Lower lobe of right lung (tissue), 2 donors: Measurements from ENCODE around the gene LIN9. TPM values are rescaled to one million over a fixed set of nuclear protein-coding genes. Genes with fewer than 3 reads are reported as not detected.

ENCODE experiments used
- ATAC-seq, 2 donors: fragments of 200-7000 bp; cut with Tn5 transposase; one replicate each; pipeline ENCODE4 v1.9.1; 2020 to 2022; ENCODE audit warnings: mild to moderate bottlenecking in 2 of 2, moderate library complexity in 2 of 2
- DNase-seq: peaks from one replicate; pipeline ENCODE4 v3.0.0-alpha.2; 2020
- H3K27ac ChIP-seq: fragments of 200-600 bp; one replicate; pipeline ENCODE4 v1.8.0; 2022
- H3K27me3 ChIP-seq: fragments of 200-600 bp; one replicate; pipeline ENCODE4 v1.8.0; 2022; ENCODE audit warnings: low read depth
- H3K36me3 ChIP-seq: fragments of 200-600 bp; one replicate; pipeline ENCODE4 v1.8.0; 2022; ENCODE audit warnings: mild to moderate bottlenecking
- H3K4me1 ChIP-seq: fragments of 200-600 bp; one replicate; pipeline ENCODE4 v1.8.0; 2022
- H3K4me3 ChIP-seq: fragments of 200-600 bp; one replicate; pipeline ENCODE4 v1.8.0; 2022; ENCODE audit warnings: mild to moderate bottlenecking
- H3K9me3 ChIP-seq: fragments of 200-600 bp; one replicate; pipeline ENCODE4 v1.8.0; 2022
- intact Hi-C: fragments of 100-400 bp; cut with DNase I; formaldehyde crosslinking; loops from one replicate; pipeline ENCODE4 v1.11.0; 2022
- total RNA-seq: library from RNA; stranded (reverse); fragmentation: NEBNext Ultra II Directional; extraction: Animal tissue kit (Norgen Biotek cat#: 25700); gene quantifications from one replicate; pipeline ENCODE4 v1.2.1, GENCODE V29; 2021
- TF ChIP-seq, protein P1 (sequence below): fragments of 200-600 bp; IDR thresholded peaks from one replicate; pipeline ENCODE4 v1.8.0; 2022; ENCODE audit warnings: antibody characterized with exemption, mild to moderate bottlenecking
- donor health status: DM: no; HTN: yes; CAD: no; lungs with severe emphysema.

LIN9 gene
- total RNA-seq, 1 donor from 2014 or later = 3.5 TPM

DNA sequence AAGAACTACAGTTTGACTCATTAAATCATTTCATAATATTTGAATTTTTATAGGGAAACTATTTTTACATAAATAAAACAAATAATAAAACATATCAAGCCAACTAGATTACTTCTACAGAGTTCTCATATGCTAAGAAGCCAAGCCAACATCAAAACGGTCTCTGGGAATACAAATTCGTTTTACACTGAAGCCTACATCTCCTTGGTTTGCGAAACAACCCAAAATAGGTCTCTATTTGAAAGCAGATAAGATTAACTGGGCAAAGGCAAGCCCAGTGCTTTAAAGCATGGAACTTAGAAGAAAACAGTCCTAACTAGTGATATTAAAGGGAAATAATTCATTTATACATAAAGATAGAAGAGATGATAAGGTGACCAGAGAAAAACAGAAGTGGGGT lies 60.2 kb downstream of the LIN9 start:
- DNase-seq (no peak), ATAC-seq (no peak)
- Histone ChIP-seq H3K27ac (no peak overlapping the region), H3K36me3 (no peaks in the 10 kb centered on the region), H3K4me3 (no peak overlapping the region), H3K4me1 (peaks cover 4% of the 10 kb centered on the region), H3K9me3 (no peaks in the 10 kb centered on the region), H3K27me3 (no peaks in the 10 kb centered on the region)
- intact Hi-C loops = no loop called here
- TF ChIP-seq, protein P1, sequence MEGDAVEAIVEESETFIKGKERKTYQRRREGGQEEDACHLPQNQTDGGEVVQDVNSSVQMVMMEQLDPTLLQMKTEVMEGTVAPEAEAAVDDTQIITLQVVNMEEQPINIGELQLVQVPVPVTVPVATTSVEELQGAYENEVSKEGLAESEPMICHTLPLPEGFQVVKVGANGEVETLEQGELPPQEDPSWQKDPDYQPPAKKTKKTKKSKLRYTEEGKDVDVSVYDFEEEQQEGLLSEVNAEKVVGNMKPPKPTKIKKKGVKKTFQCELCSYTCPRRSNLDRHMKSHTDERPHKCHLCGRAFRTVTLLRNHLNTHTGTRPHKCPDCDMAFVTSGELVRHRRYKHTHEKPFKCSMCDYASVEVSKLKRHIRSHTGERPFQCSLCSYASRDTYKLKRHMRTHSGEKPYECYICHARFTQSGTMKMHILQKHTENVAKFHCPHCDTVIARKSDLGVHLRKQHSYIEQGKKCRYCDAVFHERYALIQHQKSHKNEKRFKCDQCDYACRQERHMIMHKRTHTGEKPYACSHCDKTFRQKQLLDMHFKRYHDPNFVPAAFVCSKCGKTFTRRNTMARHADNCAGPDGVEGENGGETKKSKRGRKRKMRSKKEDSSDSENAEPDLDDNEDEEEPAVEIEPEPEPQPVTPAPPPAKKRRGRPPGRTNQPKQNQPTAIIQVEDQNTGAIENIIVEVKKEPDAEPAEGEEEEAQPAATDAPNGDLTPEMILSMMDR = no peak

DNA sequence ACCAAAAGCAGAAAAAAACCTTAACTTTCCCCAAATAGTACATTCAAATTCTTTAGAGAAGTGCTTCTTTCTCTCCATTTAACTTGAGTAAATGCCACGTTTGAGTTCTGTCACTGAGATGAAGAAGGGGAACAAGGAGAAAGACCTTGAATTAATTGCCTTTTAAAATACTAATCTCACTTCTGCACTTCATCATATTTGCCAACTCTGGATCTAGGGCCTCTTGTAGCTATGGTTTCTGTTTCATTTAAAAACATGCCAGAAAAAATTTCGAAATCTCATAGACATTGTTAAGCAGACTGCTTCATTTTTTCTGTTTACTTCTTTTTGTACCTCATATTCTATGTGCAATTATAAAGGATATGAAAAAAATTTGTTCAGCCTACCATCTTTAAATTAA lies 60.9 kb downstream of the LIN9 start:
- H3K9me3 ChIP-seq = no peaks in the 10 kb centered on the region
- TF ChIP-seq, protein P1 = no peak
- no peaks in the 10 kb centered on the region for H3K27me3 ChIP-seq
- peak overlapping the region; percentile 56 for H3K27ac ChIP-seq
- H3K36me3 ChIP-seq = no peaks in the 10 kb centered on the region
- ATAC-seq = peak; percentile 72 to 85
- DNase-seq = no peak
- no peak overlapping the region for H3K4me3 ChIP-seq
- H3K4me1 ChIP-seq = peaks cover 4% of the 10 kb centered on the region
- intact Hi-C loops = no loop called here

DNA sequence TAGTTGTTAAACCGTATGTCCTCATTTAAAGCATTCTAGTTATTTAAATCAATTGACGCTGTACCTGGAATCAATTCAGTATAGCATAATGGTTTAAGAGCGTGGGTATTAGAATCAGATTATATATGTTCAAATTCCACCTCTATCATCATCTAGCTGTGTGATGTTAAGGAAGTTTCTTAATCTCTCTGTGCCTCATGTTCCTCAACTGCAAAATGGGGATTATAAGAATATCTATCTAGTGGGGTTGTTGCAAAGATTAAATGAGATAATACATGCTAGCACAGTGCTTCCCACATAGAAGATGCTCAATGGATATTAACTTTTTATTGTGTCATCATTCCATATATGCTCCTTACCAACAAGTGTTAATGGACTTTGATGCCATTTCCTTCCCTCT lies 69.5 kb downstream of the LIN9 start:
- no peaks in the 10 kb centered on the region for H3K9me3 ChIP-seq
- no peaks in the 10 kb centered on the region for H3K4me1 ChIP-seq
- H3K4me3 ChIP-seq = no peak overlapping the region
- intact Hi-C loops = no loop called here
- TF ChIP-seq, protein P1 = no peak
- no peak for DNase-seq
- H3K27ac ChIP-seq = no peak overlapping the region
- ATAC-seq = no peak
- no peaks in the 10 kb centered on the region for H3K27me3 ChIP-seq
- H3K36me3 ChIP-seq = peaks cover 16% of the 10 kb centered on the region

DNA sequence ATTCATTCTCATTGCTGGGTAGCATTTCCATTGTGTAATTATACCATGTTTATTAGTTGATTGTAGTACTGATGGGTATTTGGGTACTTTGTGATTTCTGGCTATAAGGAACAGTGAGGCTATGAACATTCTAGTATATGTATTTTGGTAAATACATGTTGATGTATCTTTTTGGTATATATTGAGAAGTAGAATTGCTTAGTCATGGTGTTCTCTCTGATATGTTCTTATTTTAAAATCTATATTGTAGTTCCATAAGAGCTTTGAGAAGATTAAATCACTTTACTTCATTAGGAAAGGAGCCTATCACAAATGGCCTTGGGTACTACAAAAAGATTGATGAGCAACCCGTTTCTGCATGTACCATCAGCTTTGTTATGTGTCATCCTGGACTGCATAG lies 72.1 kb downstream of the LIN9 start:
- TF ChIP-seq, protein P1 = no peak
- no peak for DNase-seq
- H3K27me3 ChIP-seq = no peaks in the 10 kb centered on the region
- intact Hi-C loops = no loop called here
- no peak overlapping the region for H3K27ac ChIP-seq
- H3K9me3 ChIP-seq = no peaks in the 10 kb centered on the region
- no peak overlapping the region for H3K4me3 ChIP-seq
- no peaks in the 10 kb centered on the region for H3K4me1 ChIP-seq
- H3K36me3 ChIP-seq = peaks cover 24% of the 10 kb centered on the region
- no peak for ATAC-seq

DNA sequence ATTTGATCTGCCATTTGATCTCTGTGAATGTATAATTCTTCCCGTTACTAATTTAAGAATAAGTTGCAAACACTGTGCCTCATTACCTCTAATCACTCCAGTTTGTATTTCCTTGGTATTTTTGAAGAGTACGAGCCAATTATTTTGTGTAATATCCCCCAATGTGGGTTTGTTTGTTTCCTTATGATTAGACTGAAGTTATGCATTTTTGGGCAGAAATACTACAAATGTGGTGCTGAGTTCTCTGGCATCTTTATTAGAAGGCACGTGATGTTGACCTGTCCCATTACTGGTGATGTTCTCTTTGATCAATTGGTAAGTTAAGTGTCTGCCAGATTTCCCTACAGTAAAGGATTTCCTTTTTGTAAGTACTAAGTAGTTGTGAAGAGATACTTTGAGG lies 75.2 kb downstream of the LIN9 start:
- Histone ChIP-seq H3K4me1 (no peaks in the 10 kb centered on the region), H3K4me3 (no peak overlapping the region), H3K27ac (no peak overlapping the region), H3K27me3 (no peaks in the 10 kb centered on the region), H3K36me3 (peaks cover 24% of the 10 kb centered on the region), H3K9me3 (no peaks in the 10 kb centered on the region)
- TF ChIP-seq, protein P1 = no peak
- ATAC-seq = no peak
- DNase-seq = no peak
- intact Hi-C loops = no loop called here

DNA sequence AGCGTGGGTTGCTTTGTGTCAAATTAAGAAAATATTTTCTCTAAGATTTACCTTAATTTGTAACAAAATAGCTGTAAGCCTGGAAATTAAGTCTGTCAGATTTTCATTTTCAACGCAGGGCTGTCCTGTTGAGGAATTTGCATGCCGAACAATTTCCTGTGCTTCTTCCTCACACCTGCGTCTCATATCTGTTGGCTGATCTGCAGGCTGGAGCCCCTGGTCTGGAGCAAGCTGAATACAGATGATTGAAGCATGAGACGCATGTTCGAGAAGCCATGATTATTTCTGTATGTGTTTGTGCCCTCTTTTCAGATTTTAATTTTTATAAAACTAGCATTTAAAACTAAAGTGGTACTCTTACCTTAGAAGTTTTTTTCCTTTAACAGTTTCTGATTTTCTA lies 75.7 kb downstream of the LIN9 start:
- H3K27ac ChIP-seq = no peak overlapping the region
- no peaks in the 10 kb centered on the region for H3K27me3 ChIP-seq
- DNase-seq (no peak), ATAC-seq (no peak)
- H3K4me1 ChIP-seq = no peaks in the 10 kb centered on the region
- intact Hi-C loops = no loop called here
- TF ChIP-seq, protein P1 = no peak
- no peak overlapping the region for H3K4me3 ChIP-seq
- H3K9me3 ChIP-seq = no peaks in the 10 kb centered on the region
- H3K36me3 ChIP-seq = peaks cover 18% of the 10 kb centered on the region
